ENCODE results near the gene PLRG1. TPM values are rescaled to one million over a fixed set of nuclear protein-coding genes. Genes with fewer than 3 reads are reported as not detected.

Gene PLRG1
- 90.1 and 155 TPM in 2 replicates for total RNA-seq

DNA sequence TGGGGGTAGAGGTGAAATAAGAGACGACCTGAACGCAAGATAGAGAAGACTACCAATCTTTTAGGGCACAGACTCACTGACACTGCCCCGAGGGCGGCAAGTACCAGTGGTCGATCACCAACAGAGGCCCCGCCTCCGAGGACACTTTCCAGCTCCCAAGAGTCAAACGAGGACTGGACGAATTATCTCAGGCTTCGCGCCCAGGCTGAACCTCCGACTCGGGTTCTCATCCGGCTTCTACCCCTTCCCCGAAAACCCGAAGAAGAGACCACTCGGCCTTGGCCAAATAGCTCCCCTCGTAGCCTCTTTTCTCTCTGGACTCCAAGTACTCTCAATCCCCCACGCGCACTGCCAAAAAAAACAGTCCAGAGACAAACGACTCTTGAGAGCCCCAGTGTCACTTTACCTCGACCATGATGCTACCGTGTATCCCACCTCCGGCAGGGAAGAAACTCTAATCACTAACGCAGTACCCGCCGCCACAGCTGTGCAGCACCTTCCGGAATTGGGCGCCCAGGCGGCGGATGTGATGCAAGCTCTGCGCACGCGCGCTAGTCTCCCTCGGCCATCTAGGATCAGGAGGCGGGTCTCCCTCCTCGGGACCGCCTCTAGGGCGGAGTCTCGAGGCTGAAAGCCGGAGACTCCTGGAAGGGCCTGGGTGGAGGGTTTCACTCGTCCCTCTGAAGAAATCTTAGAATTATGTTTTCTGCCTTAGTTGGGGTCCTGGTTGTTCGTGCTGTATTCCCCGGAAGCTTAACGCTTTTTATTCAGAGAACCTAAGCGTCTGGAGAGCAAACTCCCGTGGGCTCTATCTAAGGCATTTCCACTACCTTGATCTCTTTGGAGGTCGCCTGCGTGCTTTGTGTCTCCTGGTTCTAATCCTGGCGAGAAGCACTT is at the start of gene PLRG1:
TSS of gene PLRG1 (minus strand) at position 507 of the 897 bp plus-strand sequence. CDS start at position 415, 92 bp downstream.

DNA sequence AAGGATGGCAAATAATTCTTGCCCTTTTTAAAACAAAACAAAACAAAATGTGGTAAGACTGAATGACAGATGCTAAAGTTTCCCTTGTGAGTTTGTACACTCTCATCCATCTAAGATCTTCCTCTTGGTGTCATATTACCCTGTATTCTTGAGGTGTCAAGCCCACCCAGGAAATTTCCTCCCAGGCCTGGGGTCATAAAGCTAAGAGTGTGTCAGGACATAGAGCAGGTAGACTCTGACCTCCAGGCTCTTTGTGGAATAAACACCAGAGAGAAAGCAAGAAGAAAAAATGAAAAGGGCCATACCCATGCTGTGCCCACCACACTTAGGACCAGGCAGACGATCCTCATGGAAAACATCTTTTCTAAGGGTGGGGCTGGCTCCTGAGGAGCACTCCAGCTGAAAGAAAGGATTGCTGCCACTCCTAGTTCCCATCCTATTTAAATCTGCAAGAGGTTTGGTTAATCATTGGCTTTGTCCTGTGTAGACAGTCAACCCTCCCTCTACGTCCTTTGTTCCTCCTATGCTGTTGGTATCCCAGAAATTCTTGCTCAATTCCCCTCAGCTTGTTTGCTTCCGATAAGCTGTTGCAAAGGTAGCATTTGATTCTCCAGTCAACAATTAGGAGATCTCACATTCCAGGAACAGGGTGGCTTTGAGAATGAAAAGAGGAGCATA is 40.3 kb upstream of the PLRG1 start, which contains the start of gene FGA:
TSS of gene FGA (minus strand) at position 414 of the 678 bp plus-strand sequence. CDS start at position 359, 55 bp downstream.

DNA sequence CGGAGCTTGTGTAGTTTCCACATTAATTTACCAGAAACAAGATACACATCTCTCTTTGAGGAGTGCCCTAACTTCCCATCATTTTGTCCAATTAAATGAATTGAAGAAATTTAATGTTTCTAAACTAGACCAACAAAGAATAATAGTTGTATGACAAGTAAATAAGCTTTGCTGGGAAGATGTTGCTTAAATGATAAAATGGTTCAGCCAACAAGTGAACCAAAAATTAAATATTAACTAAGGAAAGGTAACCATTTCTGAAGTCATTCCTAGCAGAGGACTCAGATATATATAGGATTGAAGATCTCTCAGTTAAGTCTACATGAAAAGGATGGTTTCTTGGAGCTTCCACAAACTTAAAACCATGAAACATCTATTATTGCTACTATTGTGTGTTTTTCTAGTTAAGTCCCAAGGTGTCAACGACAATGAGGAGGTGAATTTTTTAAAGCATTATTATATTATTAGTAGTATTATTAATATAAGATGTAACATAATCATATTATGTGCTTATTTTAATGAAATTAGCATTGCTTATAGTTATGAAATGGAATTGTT is 12.6 kb upstream of the PLRG1 start, which contains the start of gene FGB:
TSS of gene FGB (plus strand) at position 315 of the 558 bp plus-strand sequence. CDS start at position 323, 8 bp downstream.

DNA sequence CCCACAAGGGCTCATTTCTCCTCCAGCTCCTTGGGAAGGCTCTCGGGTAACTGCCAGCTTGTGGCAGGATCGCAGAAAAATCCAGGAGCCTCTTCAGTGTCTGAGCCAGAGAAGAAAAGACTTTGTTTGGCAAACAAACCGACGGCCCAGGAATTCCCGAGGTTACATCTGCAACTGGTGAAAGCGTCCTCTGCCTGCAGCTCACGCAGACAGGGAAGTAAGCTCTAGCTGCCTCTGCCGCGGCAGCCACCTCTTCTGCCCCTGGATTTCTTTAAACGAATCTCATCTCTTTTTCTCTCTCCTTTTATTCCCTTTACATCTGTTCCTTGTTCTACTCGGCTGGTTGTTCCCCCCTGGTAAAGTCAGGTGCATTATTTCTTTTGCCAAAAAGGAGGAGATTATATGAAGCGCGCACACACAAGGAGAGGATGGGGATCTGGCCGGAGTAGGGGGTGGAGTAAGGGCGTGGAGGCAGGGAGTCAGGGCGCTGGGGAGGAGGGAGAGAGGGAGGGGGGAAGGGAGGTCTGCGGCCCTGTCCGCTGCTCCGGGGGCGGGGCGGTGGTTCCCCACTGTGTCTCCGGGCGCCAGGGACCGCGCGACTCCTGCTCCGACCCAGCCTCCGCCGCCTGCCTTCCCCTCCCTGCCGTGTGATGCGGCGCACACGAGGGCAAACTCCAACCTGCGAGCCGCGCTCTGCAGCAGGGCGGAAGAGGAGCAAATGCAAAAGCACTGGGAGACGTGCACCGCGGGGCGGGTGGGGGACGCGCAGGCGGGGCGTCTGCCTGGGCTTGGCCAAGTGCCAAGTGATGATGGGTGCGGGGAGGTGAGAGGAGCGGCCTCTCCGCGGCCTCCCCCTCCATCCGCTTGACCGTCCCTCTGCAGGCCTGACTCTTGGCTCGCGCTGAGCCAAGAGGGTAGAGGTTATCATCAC is 58.6 kb downstream of the PLRG1 start, which contains the start of gene DCHS2:
TSS of gene DCHS2 (minus strand) at position 459 of the 931 bp plus-strand sequence. CDS start at position 15, 444 bp downstream.

Other genes with a start within 250 kb of the PLRG1 start
- 0.11 and 0.12 TPM in 2 replicates for gene DCHS2, start 58.6 kb downstream of the PLRG1 start, total RNA-seq
- gene FGB, start 12.6 kb upstream of the PLRG1 start, total RNA-seq = not detected in 2 replicates
- 0.12 TPM in 1 of 2 replicates, not detected in the other for gene FGA, start 40.3 kb upstream of the PLRG1 start, total RNA-seq
- not detected in 2 replicates for gene FGG, start 62.3 kb upstream of the PLRG1 start, total RNA-seq
- gene LRAT, start 193.6 kb upstream of the PLRG1 start, total RNA-seq = 0.11 TPM in 1 of 2 replicates, not detected in the other
- gene RBM46, start 230.9 kb upstream of the PLRG1 start, total RNA-seq = not detected in 2 replicates

Data from uterine smooth muscle cell (primary cell).